Left lung (tissue), 10 donors: ENCODE measurements around the gene CLIP4. TPM values are rescaled to one million over a fixed set of nuclear protein-coding genes. Genes with fewer than 3 reads are reported as not detected.

Source experiments
- ATAC-seq: fragments of 200-7000 bp; cut with Tn5 transposase; one replicate; pipeline ENCODE4 v1.9.1; 2020; ENCODE audit warnings: moderate library complexity
- DNase-seq, 4 donors: peaks; one replicate each; pipeline ENCODE4 v3.0.0-alpha.2; 2013 to 2020
- H3K27ac ChIP-seq, 2 donors: fragments of 200-600 bp; sonication (generic) in 1 of 2; one replicate each; pipeline versions ENCODE4 v1.5.0 to v1.8.0; 2020 to 2021
- H3K27me3 ChIP-seq, 2 donors: fragments of 200-600 bp; sonication (generic) in 1 of 2; one replicate each; pipeline versions ENCODE4 v1.5.0 to v1.8.0; 2020 to 2021
- H3K36me3 ChIP-seq, 2 donors: fragments of 200-600 bp; sonication (generic) in 1 of 2; one replicate each; pipeline versions ENCODE4 v1.5.0 to v1.8.0; 2020 to 2021
- H3K4me1 ChIP-seq, 2 donors: fragments of 200-600 bp; one replicate each; pipeline ENCODE4 v1.8.0; 2021
- H3K4me3 ChIP-seq, 2 donors: fragments of 200-600 bp; sonication (generic) in 1 of 2; one replicate each; pipeline versions ENCODE4 v1.5.0 to v1.8.0; 2020 to 2021; ENCODE audit warnings: mild to moderate bottlenecking in 1 of 2
- H3K9me3 ChIP-seq, 2 donors: fragments of 200-600 bp; sonication (generic) in 1 of 2; one replicate each; pipeline versions ENCODE4 v1.5.0 to v1.8.0; 2020 to 2021
- intact Hi-C, 2 donors: fragments of 100-400 bp; cut with DNase I; formaldehyde crosslinking; loops; one replicate each; pipeline versions ENCODE4 v1.11.2 to v1.14.2; 2022
- polyA plus RNA-seq, 6 donors: library from polyadenylated mRNA; unstranded; fragments of 120-200 nt; gene quantifications; one replicate each; pipeline ENCODE4 v1.2.1, GENCODE V29; 2013; ENCODE audit not compliant: insufficient read length in 6 of 6
- total RNA-seq, 2 donors: library from RNA; stranded (reverse); fragmentation: NEBNext Ultra II Directional; extraction: Animal tissue kit (Norgen Biotek cat#: 25700); gene quantifications; one replicate each; pipeline ENCODE4 v1.2.1, GENCODE V29; 2021
- TF ChIP-seq, protein P1 (sequence below), 2 donors: fragments of 200-600 bp; sonication (generic) in 1 of 2; IDR thresholded peaks; one replicate each; pipeline versions ENCODE4 v1.5.0 to v1.8.0; 2021; ENCODE audit warnings: antibody characterized with exemption in 2 of 2
- donor health status: DM: no; HTN: yes; CAD: no.
- donor health status: DM: no; HTN: no; CAD: no.

The CLIP4 gene
- total and polyA plus RNA-seq, 8 donors, result 9.5 to 49.2 (median 12.5) TPM

DNA sequence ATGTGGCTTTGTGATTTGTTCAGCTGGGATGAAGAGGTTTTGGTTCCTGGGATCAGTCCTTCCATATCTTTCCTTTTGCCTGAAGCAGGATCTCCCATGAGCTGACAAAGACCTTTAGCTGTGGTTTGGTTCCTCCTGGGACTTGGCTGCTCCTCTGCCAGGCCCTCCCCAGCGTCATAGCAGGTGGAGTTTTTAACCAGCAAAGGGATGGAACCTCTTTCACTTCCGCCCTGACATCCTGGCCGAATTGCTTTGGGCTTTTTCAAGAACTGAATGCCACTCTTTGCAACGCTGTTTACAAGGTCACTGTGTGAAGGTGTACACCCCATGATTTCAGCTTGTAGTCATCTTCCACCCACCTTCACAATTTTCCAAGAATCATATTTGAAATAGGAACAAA lies 41.3 kb upstream of the CLIP4 start:
- TF ChIP-seq, protein P1, sequence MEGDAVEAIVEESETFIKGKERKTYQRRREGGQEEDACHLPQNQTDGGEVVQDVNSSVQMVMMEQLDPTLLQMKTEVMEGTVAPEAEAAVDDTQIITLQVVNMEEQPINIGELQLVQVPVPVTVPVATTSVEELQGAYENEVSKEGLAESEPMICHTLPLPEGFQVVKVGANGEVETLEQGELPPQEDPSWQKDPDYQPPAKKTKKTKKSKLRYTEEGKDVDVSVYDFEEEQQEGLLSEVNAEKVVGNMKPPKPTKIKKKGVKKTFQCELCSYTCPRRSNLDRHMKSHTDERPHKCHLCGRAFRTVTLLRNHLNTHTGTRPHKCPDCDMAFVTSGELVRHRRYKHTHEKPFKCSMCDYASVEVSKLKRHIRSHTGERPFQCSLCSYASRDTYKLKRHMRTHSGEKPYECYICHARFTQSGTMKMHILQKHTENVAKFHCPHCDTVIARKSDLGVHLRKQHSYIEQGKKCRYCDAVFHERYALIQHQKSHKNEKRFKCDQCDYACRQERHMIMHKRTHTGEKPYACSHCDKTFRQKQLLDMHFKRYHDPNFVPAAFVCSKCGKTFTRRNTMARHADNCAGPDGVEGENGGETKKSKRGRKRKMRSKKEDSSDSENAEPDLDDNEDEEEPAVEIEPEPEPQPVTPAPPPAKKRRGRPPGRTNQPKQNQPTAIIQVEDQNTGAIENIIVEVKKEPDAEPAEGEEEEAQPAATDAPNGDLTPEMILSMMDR (IDR thresholded peaks at IDR 0.05), result no peak
- H3K9me3 ChIP-seq, result peaks cover 0 to 2% of the 10 kb centered on the region in 2 donors
- intact Hi-C loops, result no loop called here
- no peaks in the 10 kb centered on the region for H3K4me1 ChIP-seq
- H3K27ac ChIP-seq, result no peak overlapping the region
- ATAC-seq, result no peak
- no peak overlapping the region for H3K4me3 ChIP-seq
- no peaks in the 10 kb centered on the region for H3K36me3 ChIP-seq
- DNase-seq, result no peak
- H3K27me3 ChIP-seq, result no peaks in the 10 kb centered on the region

DNA sequence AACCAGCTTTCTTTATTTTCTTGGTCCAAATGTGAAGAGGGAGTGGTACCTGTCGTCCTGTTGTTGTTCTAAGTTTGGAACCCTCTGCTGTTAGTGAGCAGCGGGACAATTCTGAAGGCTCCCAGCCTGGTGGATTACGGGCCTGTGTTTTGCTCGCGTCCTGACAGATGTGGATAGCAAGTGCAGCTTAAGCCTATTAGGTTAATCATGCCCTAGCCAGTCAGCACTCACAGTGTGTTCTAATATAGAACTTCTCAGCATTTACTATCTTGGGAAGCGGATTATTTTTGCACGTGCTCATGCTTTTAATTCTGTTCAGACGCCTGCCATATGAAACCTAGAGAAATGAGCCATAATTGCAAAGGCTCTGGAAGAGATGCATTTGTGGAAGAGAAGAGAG lies 40.8 kb upstream of the CLIP4 start, which contains the start of gene PCARE:
Gene PCARE (minus strand): TSS at position 113 of the 400 bp plus-strand sequence. CDS start 262 bp downstream, outside the sequence.
- TF ChIP-seq, protein P1 (IDR thresholded peaks at IDR 0.05), result no peak
- ATAC-seq (no peak), DNase-seq (no peak)
- Histone ChIP-seq H3K4me1 (no peaks in the 10 kb centered on the region), H3K9me3 (peaks cover 0 to 7% of the 10 kb centered on the region in 2 donors), H3K4me3 (no peak within 1 kb of the TSS), H3K27me3 (no peaks in the 10 kb centered on the region), H3K36me3 (no peaks in the 10 kb centered on the region), H3K27ac (no peak within 1 kb of the TSS)
- intact Hi-C loops, result no loop called here

DNA sequence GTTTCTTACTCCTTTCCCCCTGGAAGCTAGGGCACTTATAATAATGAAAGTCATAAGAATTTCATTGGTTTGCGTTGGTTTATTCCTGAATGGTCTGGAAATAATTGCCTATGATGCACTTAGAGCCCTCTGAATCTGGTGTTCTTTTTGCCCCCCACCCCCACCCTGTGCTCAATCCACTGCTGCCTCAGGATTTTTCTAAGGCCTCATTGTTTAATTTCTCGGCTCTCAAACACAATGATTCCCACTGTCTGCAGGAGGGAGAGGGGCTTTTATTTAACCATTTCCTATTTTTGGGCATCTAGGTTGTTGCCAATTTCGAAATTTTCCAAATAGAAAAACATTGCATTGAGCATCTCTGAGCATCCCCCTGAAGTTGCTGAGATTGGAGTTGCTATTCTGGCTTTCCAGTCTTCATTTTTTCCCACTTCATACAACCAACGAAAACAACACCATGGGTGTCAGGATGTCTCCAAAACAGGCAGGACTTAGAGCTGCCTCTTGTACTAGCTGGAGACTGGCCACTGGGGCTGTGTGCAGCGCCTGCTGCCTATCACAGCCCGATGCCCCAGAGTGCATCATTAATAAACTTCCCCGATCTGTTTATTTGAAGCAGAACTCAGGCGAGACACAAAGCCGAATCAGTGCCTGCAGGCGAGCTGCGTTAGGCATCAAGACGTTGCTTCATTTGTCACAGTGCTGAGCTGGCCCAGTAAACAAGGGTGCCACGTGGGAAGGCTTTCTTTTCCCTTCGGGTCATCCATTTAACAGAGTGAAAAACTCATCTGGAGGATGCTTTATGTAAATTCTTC lies 39.1 kb upstream of the CLIP4 start:
- ATAC-seq, result no peak
- H3K27me3 ChIP-seq, result no peaks in the 10 kb centered on the region
- intact Hi-C loops, result no loop called here
- H3K36me3 ChIP-seq, result no peaks in the 10 kb centered on the region
- H3K4me3 ChIP-seq, result no peak overlapping the region
- no peak overlapping the region for H3K27ac ChIP-seq
- DNase-seq, result no peak
- H3K4me1 ChIP-seq, result peaks cover 0 to 8% of the 10 kb centered on the region in 2 donors
- H3K9me3 ChIP-seq, result peaks cover 0 to 20% of the 10 kb centered on the region in 2 donors
- TF ChIP-seq, protein P1 (IDR thresholded peaks at IDR 0.05), result no peak

DNA sequence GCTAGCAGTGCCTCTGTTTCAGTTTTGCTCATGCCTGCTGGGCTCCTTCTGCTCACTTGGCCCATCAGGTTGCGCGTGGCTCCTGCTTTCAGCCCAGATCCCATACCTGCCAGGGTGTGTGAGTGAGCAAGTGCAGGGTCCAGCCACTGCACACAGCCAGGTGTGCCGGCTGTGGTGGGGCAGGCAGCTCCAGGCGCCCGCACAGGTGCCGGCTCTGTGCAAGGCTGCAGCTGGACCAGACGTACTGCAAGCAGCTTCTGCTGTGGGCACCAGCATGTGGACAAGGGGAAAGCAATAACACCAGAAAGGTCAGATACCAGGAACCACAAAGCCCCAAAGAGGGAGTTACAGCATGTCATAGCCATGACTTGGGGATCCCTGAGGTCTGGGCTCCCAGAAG lies 35.3 kb upstream of the CLIP4 start:
- ATAC-seq (no peak), DNase-seq (no peak)
- peaks cover 0 to 20% of the 10 kb centered on the region in 2 donors for H3K9me3 ChIP-seq
- no peaks in the 10 kb centered on the region for H3K36me3 ChIP-seq
- no peak overlapping the region for H3K27ac ChIP-seq
- no peaks in the 10 kb centered on the region for H3K27me3 ChIP-seq
- H3K4me3 ChIP-seq, result no peak overlapping the region
- intact Hi-C loops, result no loop called here
- H3K4me1 ChIP-seq, result peaks cover 0 to 18% of the 10 kb centered on the region in 2 donors
- TF ChIP-seq, protein P1 (IDR thresholded peaks at IDR 0.05), result no peak

DNA sequence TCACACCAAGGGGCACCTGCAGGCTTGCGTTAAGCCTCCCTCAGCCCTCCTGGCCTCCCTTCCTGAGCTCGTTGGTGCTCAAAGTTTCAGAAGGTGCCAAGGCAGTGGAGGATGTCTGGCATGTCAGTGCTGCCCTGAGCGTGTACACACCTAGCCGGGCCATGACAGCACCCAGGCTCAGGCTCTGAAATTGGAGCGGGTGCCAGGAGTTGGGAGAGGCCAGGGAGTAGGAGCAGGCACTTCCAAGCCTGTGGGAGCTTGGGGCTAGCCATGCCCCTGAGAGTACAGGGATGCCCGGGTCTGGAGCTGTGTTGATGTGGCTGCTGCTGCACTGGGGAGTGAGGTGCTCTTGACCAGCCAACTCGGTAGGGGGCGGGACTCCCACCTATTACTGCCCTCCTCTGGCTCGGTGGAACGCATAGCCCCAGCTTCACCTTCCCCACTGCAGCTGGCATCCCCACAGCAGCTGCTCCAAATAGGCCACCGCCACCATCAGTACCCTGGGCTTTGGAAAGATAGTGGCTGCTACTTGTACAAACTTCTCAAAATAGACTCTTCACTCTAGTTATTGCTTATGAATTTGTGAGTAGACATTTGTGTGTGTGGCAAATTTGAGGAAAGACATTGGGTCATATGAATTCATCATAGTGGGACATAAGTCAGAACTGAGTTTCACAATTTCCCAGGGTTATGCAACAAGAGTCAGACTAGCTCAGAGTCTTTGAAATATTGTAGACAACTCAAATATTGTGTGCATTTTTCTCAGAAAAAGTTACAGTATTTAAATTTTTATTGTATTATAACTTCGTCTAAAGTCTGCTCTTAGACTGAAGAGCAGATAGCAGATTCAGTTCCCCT lies 34.1 kb upstream of the CLIP4 start:
- Histone ChIP-seq H3K27ac (peak overlapping the region in 1 of 2 donors; percentile 61), H3K27me3 (no peaks in the 10 kb centered on the region), H3K36me3 (no peaks in the 10 kb centered on the region), H3K4me1 (peaks cover 0 to 18% of the 10 kb centered on the region in 2 donors), H3K9me3 (peaks cover 0 to 20% of the 10 kb centered on the region in 2 donors), H3K4me3 (no peak overlapping the region)
- intact Hi-C loops, result no loop called here
- TF ChIP-seq, protein P1 (IDR thresholded peaks at IDR 0.05), result no peak
- ATAC-seq, result peak; percentile 62
- no peak for DNase-seq
